HCEC 1CT (cell line): Measurements from ENCODE around the gene CAPN11.
"Not testable (repeated sequence)": the region's sequence is repeated elsewhere in the genome, so short reads cannot be mapped to it uniquely, and the experiment has no call there.

ENCODE experiments used
- DNase-seq: peaks from one replicate; pipeline ENCODE4 v3.0.0-alpha.2; 2017

Gene CAPN11

DNA sequence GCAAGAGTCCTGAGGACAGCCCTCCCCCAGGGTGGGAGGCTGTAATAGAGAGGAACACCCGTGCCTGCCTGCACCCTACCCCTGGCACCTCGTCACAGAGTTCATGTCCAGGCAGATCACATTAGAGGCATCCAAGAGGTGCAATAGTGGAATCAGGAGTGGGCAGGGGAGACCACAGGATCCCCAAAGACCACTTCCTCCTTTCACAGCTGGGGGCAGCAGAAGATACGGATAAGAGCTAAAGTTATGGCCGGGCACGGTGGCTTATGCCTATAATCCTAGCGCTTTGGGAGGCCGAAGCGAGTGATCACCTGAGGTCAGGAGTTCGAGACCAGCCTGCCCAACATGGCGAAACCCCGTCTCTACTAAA lies 1.5 kb upstream of the CAPN11 start:
- DNase-seq = no peak

DNA sequence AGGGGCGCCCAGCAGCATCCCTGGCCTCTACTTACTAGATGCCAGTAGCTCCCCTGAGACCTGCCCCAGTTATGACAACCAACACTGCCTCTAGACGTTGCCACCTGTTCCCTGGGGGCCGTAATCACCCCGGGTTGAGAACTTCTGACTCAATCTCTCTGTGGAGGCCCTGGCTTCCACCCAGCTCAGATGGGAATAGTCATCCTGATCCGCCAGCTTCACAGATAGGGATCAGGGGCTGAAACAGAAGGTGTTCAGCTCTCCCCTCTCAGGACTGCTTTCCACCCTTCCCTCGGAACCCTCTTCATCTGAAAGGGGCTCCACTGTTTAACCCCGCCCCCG lies 3.3 kb downstream of the CAPN11 start:
- DNase-seq = peak; percentile 43

DNA sequence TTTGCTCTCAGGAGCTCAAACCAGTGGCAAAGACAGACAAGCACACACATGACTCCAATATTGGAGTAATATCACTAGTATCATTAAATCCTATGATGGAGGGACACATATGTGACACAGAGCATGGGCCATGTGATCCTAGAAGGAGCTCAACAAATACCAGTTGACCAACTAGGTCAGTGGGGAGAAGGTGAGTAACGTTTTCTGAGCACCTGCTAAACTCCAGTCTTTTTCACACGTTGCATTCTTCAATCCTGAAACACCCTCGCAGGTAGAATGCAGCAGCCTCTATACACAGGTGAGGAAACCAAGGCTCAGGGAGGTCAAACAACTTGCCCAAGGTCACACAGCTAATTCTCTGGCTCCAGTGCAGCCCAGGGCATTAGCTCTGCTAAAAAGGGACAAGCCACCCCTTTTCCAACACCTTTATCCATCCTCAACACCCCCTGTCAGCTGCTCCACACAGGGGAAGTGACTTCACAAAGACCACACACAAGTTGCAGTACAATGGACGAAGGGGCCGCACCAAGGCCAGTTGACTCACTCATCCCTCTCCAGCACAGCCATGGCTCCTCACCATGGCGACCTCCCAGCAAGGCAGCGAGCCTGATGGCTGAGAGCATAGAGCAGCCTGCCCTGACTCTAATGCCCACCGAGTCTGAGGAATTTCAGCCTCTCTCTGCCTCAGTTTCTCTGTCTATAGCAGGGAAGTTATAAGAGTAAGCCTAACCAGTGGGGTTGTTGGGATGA lies 4.4 kb downstream of the CAPN11 start:
- no peak for DNase-seq

DNA sequence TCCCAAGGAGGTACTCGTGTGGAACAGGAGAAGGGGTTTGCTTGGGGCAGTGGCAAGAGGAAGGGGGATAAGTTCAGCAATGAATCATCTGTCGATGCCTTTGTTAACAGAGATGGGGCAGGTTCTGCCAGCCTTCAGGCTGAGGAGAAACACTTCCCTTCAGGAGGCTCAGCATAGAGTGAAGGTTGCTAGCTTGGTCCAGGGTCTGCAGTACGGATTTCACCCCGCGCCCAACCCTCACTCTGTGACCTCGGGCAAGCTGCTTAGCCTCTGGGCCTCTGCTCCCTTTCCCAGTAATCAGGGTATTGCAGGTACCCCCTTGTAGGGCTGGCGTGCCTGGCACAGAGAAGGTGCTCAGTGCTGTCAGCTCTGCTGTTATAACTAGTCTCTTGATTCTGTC lies 7.5 kb downstream of the CAPN11 start:
- DNase-seq = no peak

- DNase-seq = no peak
These were observed 8.1 kb downstream of the CAPN11 start for GRCh38 chr6:44166591-44167184.

DNA sequence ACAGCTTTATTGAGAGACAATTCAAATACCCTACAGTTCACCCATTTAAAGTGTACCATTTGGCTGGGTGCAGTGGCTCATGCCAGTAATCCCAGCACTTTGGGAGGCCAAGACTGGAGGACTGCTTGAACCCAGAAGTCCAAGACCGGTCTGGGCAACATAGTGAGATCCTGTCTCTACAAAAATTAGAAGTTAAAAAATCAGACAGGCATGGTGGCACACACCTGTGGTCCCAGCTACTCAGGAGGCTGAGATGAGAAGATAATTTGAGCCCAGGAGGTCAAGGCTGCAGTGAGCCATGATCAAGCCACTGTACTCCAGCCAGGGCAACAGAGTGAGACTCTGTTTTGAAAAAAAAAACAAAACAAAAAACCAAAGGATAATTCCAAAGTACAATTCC lies 8.9 kb downstream of the CAPN11 start:
- no peak for DNase-seq

DNA sequence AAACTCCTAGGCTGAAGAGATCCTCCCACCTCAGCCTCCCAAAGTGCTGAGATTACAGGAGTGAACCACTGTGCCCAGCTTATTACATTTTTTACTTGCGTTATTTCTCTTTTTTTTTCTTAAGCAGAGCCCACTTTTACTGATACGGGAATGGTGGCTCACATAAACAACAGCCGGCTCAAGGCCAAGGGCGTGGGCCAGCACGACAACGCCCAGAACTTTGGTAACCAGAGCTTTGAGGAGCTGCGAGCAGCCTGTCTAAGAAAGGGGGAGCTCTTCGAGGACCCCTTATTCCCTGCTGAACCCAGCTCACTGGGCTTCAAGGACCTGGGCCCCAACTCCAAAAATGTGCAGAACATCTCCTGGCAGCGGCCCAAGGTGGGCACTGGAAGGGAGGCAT lies 10.5 kb downstream of the CAPN11 start:
- no peak for DNase-seq

- DNase-seq = no peak
These were observed 11.4 kb downstream of the CAPN11 start for GRCh38 chr6:44169886-44170570.

GRCh38 chr6:44171899-44172546 lies 13.4 kb downstream of the CAPN11 start:
- DNase-seq = no peak

GRCh38 chr6:44172731-44173500 lies 14.3 kb downstream of the CAPN11 start:
- peak; percentile 72 for DNase-seq

DNA sequence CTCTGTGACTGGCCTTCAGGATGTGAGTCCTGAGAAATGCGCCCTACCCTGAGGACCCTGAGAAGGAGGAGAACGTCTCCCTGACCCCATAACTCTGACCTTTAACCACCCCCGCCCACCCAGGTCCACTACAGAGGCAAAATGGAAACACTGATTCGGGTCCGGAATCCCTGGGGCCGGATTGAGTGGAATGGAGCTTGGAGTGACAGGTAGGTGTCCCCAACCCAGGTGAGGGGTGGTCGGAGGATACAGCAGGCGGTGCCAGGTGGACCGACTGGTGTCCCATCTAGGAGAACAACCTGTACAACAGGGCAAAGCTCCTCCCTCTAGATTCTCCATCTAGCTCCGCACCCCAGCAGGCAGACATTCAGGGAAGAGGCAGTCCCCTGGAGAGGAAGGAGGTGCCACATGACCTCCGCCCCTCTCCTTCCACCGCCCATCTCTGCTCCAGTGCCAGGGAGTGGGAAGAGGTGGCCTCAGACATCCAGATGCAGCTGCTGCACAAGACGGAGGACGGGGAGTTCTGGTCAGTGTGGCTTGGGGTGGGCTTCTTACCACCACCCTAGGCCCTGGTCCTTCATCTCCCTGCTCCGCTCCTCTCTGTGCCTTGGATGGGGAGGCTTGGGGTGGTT lies 17.6 kb downstream of the CAPN11 start:
- no peak for DNase-seq

DNA sequence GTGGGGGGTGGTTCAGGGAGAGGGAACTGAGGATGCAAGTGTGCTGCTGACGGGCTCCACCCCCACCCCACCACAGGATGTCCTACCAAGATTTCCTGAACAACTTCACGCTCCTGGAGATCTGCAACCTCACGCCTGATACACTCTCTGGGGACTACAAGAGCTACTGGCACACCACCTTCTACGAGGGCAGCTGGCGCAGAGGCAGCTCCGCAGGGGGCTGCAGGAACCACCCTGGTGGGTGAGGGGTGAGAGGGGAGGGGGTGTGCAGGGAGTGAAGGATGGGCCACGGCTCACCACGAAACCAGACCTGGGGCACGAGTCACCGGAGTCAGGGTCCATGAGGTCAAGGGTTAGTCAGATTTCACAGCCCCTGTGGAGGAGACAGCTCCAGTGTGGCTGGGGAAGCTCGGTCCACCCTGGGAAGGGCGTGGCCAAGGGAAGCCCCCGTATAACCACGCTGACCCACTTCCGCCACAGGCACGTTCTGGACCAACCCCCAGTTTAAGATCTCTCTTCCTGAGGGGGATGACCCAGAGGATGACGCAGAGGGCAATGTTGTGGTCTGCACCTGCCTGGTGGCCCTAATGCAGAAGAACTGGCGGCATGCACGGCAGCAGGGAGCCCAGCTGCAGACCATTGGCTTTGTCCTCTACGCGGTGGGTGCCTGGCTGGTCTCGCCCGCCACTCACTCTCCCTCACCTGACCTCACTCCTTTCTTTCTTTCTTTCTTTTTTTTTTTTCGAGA lies 18.3 kb downstream of the CAPN11 start:
- DNase-seq = no peak

DNA sequence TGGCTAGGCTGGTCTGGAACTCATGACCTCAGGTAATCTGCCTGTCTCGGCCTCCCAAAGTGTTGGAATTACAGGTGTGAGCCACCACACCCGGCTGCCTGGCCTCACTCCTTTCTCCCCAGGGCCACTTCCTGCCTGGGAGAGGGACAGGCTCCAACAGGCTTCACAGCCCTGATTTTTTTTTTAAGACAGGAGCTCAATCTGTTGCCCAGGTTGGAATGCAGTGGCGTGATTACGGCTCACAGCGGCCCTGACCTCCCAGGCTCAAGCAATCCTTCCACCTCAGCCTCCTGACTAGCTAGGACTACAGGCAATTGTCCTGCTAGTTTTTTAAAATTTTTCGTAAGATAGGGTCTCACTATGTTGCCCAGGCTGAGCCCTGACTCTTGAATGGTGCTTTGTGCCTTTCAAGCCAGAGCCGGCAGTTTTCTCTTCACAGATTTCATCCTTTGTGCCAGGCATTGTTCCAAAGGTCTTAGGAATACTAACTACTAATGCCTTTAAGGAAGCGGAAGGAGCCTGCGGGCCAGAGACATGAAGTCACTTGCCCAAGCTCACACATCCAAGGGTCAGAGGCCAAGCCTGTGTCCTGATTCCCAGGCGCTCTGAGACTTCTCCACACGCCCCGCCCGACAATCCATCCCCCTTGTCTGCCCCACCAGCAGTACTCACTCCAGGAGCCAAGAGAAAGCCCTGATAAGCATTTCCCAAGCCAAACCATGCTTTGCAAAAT lies 19.2 kb downstream of the CAPN11 start:
- DNase-seq = peak; percentile 91

GRCh38 chr6:44178424-44179071 lies 19.9 kb downstream of the CAPN11 start:
- DNase-seq = no peak

- peak; percentile 35 for DNase-seq
These were observed 20.5 kb downstream of the CAPN11 start for GRCh38 chr6:44179072-44179536.

- no peak for DNase-seq
These were observed 21.0 kb downstream of the CAPN11 start for GRCh38 chr6:44179648-44180047.

GRCh38 chr6:44180406-44180805 lies 21.8 kb downstream of the CAPN11 start:
- DNase-seq = no peak

DNA sequence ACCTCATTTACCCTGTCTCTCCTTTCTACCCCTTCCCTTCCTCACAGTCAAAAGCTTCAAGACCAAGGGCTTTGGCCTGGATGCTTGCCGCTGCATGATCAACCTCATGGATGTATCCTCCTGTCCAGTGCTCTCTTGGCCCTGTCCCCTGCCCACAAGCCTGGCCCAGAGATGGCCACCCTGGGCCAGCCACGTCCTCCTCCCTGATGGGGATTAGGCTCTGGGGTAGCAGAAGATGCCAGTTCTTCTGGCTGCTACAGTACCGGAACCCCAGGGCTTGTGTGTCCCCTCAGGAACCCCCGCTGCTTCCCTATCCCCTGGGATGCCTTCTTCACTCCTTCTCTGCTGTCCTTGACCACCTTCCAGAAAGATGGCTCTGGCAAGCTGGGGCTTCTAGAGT lies 22.3 kb downstream of the CAPN11 start:
- DNase-seq = no peak

- not testable (repeated sequence) for DNase-seq
These were observed 23.2 kb downstream of the CAPN11 start for GRCh38 chr6:44181784-44182183.

DNA sequence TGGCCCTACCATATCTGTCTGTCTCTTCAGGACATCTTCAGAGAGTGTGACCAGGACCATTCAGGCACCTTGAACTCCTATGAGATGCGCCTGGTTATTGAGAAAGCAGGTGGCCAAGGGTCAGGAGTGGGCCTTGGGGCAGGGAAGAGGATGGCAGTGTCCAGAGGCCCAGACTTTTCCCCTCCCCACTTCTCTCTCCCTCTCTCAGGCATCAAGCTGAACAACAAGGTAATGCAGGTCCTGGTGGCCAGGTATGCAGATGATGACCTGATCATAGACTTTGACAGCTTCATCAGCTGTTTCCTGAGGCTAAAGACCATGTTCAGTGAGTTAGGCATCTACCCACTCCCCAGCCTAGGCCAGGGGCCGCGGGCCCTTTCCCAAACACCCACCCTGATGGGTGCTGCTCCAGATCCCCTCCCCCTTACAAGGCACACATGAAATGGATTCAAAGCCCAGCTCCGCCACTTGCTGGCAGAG lies 24.3 kb downstream of the CAPN11 start:
- no peak for DNase-seq
